Neural progenitor cell (in vitro differentiated cells): ENCODE measurements around the gene IRF6. TPM values are rescaled to one million over a fixed set of nuclear protein-coding genes. Genes with fewer than 3 reads are reported as not detected.

ENCODE experiments used
- DNase-seq: peaks from one replicate; pipeline ENCODE4 v3.0.0-alpha.2; 2016; ENCODE audit warnings: low spot score
- H2AFZ ChIP-seq: fragments of 200-600 bp; sonication (generic); replicated peaks from 2 replicates; pipeline ENCODE4 v1.6.1; 2016; ENCODE audit warnings: antibody characterized with exemption
- H3F3A ChIP-seq: fragments of 200-600 bp; sonication (generic); 2 replicates; pipeline ENCODE4 v1.6.1; 2016; ENCODE audit warnings: antibody characterized with exemption, low read depth
- H3K27ac ChIP-seq: fragments of 200-600 bp; sonication (generic); 2 replicates; pipeline ENCODE4 v1.5.1; 2016; ENCODE audit warnings: mild to moderate bottlenecking
- H3K27me3 ChIP-seq: fragments of 200-600 bp; sonication (generic); 2 replicates; pipeline ENCODE4 v1.6.1; 2016; ENCODE audit warnings: mild to moderate bottlenecking, moderate library complexity
- H3K36me3 ChIP-seq: fragments of 200-600 bp; sonication (generic); 2 replicates; pipeline ENCODE4 v1.5.1; 2016
- H3K4me1 ChIP-seq: fragments of 200-600 bp; sonication (generic); 2 replicates; pipeline ENCODE4 v1.6.1; 2016; ENCODE audit warnings: mixed run types
- H3K4me2 ChIP-seq: fragments of 200-600 bp; sonication (generic); 2 replicates; pipeline ENCODE4 v1.6.1; 2016
- H3K4me3 ChIP-seq: fragments of 200-600 bp; sonication (generic); 2 replicates; pipeline ENCODE4 v1.5.1; 2016
- H3K79me2 ChIP-seq: fragments of 200-600 bp; sonication (generic); 2 replicates; pipeline ENCODE4 v1.6.1; 2016; ENCODE audit warnings: low read depth
- H3K9ac ChIP-seq: fragments of 200-600 bp; sonication (generic); 2 replicates; pipeline ENCODE4 v1.6.1; 2016
- H3K9me3 ChIP-seq: fragments of 200-600 bp; sonication (generic); 2 replicates; pipeline ENCODE4 v1.5.1; 2016; ENCODE audit warnings: low read depth
- H4K20me1 ChIP-seq: fragments of 200-600 bp; sonication (generic); 2 replicates; pipeline ENCODE4 v1.6.1; 2016; ENCODE audit warnings: low read depth
- H3K27ac Mint-ChIP-seq: 3 replicates; pipeline ENCODE4 v1.8.0; 2021; ENCODE audit warnings: mixed read lengths
- H3K27me3 Mint-ChIP-seq: 2 replicates; pipeline ENCODE4 v1.8.0; 2022; ENCODE audit warnings: low read depth, mild to moderate bottlenecking, inconsistent platforms, moderate library complexity, mixed read lengths; ENCODE audit not compliant: insufficient read depth
- H3K36me3 Mint-ChIP-seq: 3 replicates; pipeline ENCODE4 v1.8.0; 2021; ENCODE audit warnings: mixed read lengths
- H3K4me1 Mint-ChIP-seq: 3 replicates; pipeline ENCODE4 v1.8.0; 2021; ENCODE audit warnings: mixed read lengths
- H3K4me3 Mint-ChIP-seq: 3 replicates; pipeline ENCODE4 v1.8.0; 2021; ENCODE audit warnings: mild to moderate bottlenecking, moderate library complexity, mixed read lengths
- H3K9me3 Mint-ChIP-seq: 3 replicates; pipeline ENCODE4 v1.8.0; 2020; ENCODE audit warnings: mixed read lengths
- CTCF ChIP-seq: fragments of 200-600 bp; sonication (generic); IDR thresholded peaks from 2 replicates; pipeline ENCODE4 v1.5.1; 2017; ENCODE audit warnings: antibody characterized with exemption, mild to moderate bottlenecking
- EZH2 ChIP-seq: fragments of 200-600 bp; sonication (generic); IDR thresholded peaks from 2 replicates; pipeline ENCODE4 v1.6.1; 2017; ENCODE audit warnings: antibody characterized with exemption, mild to moderate bottlenecking, moderate library complexity
- EZH2phosphoT487 ChIP-seq: fragments of 200-600 bp; sonication (generic); IDR thresholded peaks from 2 replicates; pipeline ENCODE4 v1.6.1; 2017; ENCODE audit warnings: antibody characterized with exemption
- total RNA-seq: library from RNA; depleted of rRNA; stranded (reverse); fragments of >200 nt; gene quantifications from 2 replicates; pipeline ENCODE4 v1.2.3, GENCODE V29; 2015; ENCODE audit warnings: low replicate concordance

IRF6 gene
- total RNA-seq, 1 donor from 2014 or later: 3.3 TPM

- Histone ChIP-seq H3K79me2 (no peaks in the 10 kb centered on the region), H3K27me3 (peaks cover 38% of the 10 kb centered on the region), H3F3A (peaks cover 4% of the 10 kb centered on the region), H3K9ac (no peak overlapping the region), H3K36me3 (no peaks in the 10 kb centered on the region), H3K4me2 (peak overlapping the region; percentile 76), H3K4me3 (peak overlapping the region; percentile 49), H2AFZ (no peak overlapping the region), H4K20me1 (no peaks in the 10 kb centered on the region), H3K4me1 (peaks cover 4% of the 10 kb centered on the region), H3K27ac (no peak overlapping the region), H3K9me3 (no peaks in the 10 kb centered on the region)
- H3K27ac Mint-ChIP-seq: no peak overlapping the region
- H3K27me3 Mint-ChIP-seq: peaks cover 21% of the 10 kb centered on the region
- H3K9me3 Mint-ChIP-seq: peaks cover 13% of the 10 kb centered on the region
- no peaks in the 10 kb centered on the region for H3K36me3 Mint-ChIP-seq
- H3K4me3 Mint-ChIP-seq: peak overlapping the region; percentile 41
- H3K4me1 Mint-ChIP-seq: peaks cover 4% of the 10 kb centered on the region
- peak; percentile 39 for DNase-seq
- TF ChIP-seq EZH2: no peak
Observed at GRCh38 chr1:209805341-209805781, 581 bp downstream of the IRF6 start.

- H3K27ac ChIP-seq: no peak overlapping the region
- H3K4me3 ChIP-seq: no peak overlapping the region
- Mint-ChIP-seq H3K4me1 (peaks cover 4% of the 10 kb centered on the region), H3K9me3 (peaks cover 13% of the 10 kb centered on the region), H3K4me3 (no peak overlapping the region), H3K27me3 (peaks cover 25% of the 10 kb centered on the region), H3K27ac (no peak overlapping the region), H3K36me3 (no peaks in the 10 kb centered on the region)
- no peaks in the 10 kb centered on the region for H3K36me3 ChIP-seq
- no peaks in the 10 kb centered on the region for H3K9me3 ChIP-seq
- no peak for TF ChIP-seq EZH2phosphoT487
- no peak for TF ChIP-seq CTCF
- TF ChIP-seq EZH2: no peak
- no peaks in the 10 kb centered on the region for H3K79me2 ChIP-seq
- no peak overlapping the region for H3K4me2 ChIP-seq
- peaks cover 4% of the 10 kb centered on the region for H3F3A ChIP-seq
- no peak overlapping the region for H2AFZ ChIP-seq
- H3K4me1 ChIP-seq: peaks cover 3% of the 10 kb centered on the region
- DNase-seq: no peak
- no peak overlapping the region for H3K9ac ChIP-seq
- H4K20me1 ChIP-seq: no peaks in the 10 kb centered on the region
- peaks cover 38% of the 10 kb centered on the region for H3K27me3 ChIP-seq
Observed at GRCh38 chr1:209803568-209803967, 2.4 kb downstream of the IRF6 start.

- H3K9me3 ChIP-seq: no peaks in the 10 kb centered on the region
- H3K4me1 ChIP-seq: peaks cover 3% of the 10 kb centered on the region
- peaks cover 25% of the 10 kb centered on the region for H3K27me3 Mint-ChIP-seq
- peaks cover 4% of the 10 kb centered on the region for H3K4me1 Mint-ChIP-seq
- no peak overlapping the region for H2AFZ ChIP-seq
- no peaks in the 10 kb centered on the region for H4K20me1 ChIP-seq
- no peaks in the 10 kb centered on the region for H3K36me3 ChIP-seq
- no peak overlapping the region for H3K27ac ChIP-seq
- peaks cover 4% of the 10 kb centered on the region for H3F3A ChIP-seq
- TF ChIP-seq EZH2phosphoT487 (no peak), CTCF (no peak), EZH2 (no peak)
- DNase-seq: no peak
- no peak overlapping the region for H3K4me3 ChIP-seq
- no peak overlapping the region for H3K4me2 ChIP-seq
- peaks cover 38% of the 10 kb centered on the region for H3K27me3 ChIP-seq
- no peaks in the 10 kb centered on the region for H3K36me3 Mint-ChIP-seq
- H3K9ac ChIP-seq: no peak overlapping the region
- H3K27ac Mint-ChIP-seq: no peak overlapping the region
- H3K79me2 ChIP-seq: no peaks in the 10 kb centered on the region
- peaks cover 13% of the 10 kb centered on the region for H3K9me3 Mint-ChIP-seq
- H3K4me3 Mint-ChIP-seq: no peak overlapping the region
Observed at GRCh38 chr1:209802780-209803152, 3.2 kb downstream of the IRF6 start.

- Mint-ChIP-seq H3K4me3 (no peak overlapping the region), H3K4me1 (peaks cover 4% of the 10 kb centered on the region), H3K9me3 (peaks cover 13% of the 10 kb centered on the region), H3K36me3 (no peaks in the 10 kb centered on the region), H3K27ac (no peak overlapping the region), H3K27me3 (peaks cover 25% of the 10 kb centered on the region)
- Histone ChIP-seq H2AFZ (no peak overlapping the region), H3K4me3 (no peak overlapping the region), H3K27ac (no peak overlapping the region), H3K36me3 (no peaks in the 10 kb centered on the region), H4K20me1 (no peaks in the 10 kb centered on the region), H3K4me2 (no peak overlapping the region), H3K79me2 (no peaks in the 10 kb centered on the region), H3K9me3 (no peaks in the 10 kb centered on the region), H3K27me3 (peaks cover 38% of the 10 kb centered on the region), H3K4me1 (peaks cover 3% of the 10 kb centered on the region), H3K9ac (no peak overlapping the region), H3F3A (peaks cover 4% of the 10 kb centered on the region)
- TF ChIP-seq EZH2 (no peak), EZH2phosphoT487 (no peak), CTCF (no peak)
- no peak for DNase-seq
Observed at GRCh38 chr1:209802117-209802779, 3.7 kb downstream of the IRF6 start.
